ENCODE results near the gene APBA2. TPM values are rescaled to one million over a fixed set of nuclear protein-coding genes. Genes with fewer than 3 reads are reported as not detected.
"Not testable (repeated sequence)": the region's sequence is repeated elsewhere in the genome, so short reads cannot be mapped to it uniquely, and the experiment has no call there.

Gene APBA2
- total RNA-seq, 1 donor from 2014 or later, result 33.1 TPM

DNA sequence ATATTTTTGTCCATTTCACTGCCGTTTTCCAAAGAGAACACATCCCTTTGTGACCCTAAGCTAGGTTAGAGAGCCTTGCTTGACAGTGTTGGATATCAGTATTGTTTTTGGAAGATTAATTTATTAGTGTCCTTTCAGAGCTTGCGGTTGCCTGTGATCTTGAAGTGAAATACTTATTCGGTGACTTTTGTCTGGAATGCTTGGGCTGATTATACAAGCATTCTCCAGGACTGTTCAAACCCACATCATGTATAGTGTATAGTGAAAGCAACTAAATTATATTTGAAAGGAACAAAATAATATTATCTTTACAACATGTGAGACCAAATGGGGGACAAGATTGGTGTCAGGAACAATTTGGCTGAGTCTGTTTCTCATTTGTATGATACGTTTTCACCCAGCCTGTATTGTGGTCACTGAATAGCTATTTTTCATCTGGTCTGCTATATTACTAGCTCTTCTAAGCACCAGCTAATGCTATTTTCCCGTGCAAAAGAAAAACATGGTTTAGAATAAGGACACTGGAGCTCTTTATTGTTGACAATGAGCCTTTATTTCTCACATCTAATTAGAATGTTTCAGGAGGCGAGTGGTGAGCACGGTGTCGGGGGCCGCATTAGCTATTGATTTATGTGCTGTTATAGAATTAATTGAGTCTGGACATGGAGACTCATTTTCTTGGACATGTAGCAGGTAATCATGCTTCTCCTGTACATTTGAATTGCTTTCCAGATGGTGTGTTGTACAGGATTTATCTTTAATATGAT lies 158.1 kb downstream of the APBA2 start:
- no peak overlapping the region for H3K4me3 Mint-ChIP-seq

GRCh38 chr15:29044503-29044901 lies 158.7 kb downstream of the APBA2 start:
- Mint-ChIP-seq H3K27me3 (ENCODE audit: low read depth) (no peaks in the 10 kb centered on the region), H3K27ac (peak overlapping the region; percentile 59), H3K4me3 (no peak overlapping the region), H3K4me1 (peaks cover 35% of the 10 kb centered on the region), H3K36me3 (no peaks in the 10 kb centered on the region), H3K9me3 (peaks cover under 1% of the 10 kb centered on the region)
- no peak for DNase-seq (ENCODE audit: low spot score in 2 of 2, unreplicated experiment in 2 of 2)
- TF ChIP-seq, protein P1, sequence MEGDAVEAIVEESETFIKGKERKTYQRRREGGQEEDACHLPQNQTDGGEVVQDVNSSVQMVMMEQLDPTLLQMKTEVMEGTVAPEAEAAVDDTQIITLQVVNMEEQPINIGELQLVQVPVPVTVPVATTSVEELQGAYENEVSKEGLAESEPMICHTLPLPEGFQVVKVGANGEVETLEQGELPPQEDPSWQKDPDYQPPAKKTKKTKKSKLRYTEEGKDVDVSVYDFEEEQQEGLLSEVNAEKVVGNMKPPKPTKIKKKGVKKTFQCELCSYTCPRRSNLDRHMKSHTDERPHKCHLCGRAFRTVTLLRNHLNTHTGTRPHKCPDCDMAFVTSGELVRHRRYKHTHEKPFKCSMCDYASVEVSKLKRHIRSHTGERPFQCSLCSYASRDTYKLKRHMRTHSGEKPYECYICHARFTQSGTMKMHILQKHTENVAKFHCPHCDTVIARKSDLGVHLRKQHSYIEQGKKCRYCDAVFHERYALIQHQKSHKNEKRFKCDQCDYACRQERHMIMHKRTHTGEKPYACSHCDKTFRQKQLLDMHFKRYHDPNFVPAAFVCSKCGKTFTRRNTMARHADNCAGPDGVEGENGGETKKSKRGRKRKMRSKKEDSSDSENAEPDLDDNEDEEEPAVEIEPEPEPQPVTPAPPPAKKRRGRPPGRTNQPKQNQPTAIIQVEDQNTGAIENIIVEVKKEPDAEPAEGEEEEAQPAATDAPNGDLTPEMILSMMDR (IDR thresholded peaks at IDR 0.05; ENCODE audit: unreplicated experiment), result no peak

More for the DNA sequence above, 158.1 kb downstream of the APBA2 start:
- peaks cover 38% of the 10 kb centered on the region for H3K4me1 Mint-ChIP-seq
- peak overlapping the region; percentile 59 for H3K27ac Mint-ChIP-seq
- H3K36me3 Mint-ChIP-seq, result no peaks in the 10 kb centered on the region
- DNase-seq (ENCODE audit: low spot score in 2 of 2, unreplicated experiment in 2 of 2), result no peak
- H3K27me3 Mint-ChIP-seq (ENCODE audit: low read depth), result no peaks in the 10 kb centered on the region
- TF ChIP-seq, protein P1 (IDR thresholded peaks at IDR 0.05; ENCODE audit: unreplicated experiment), result no peak
- no peaks in the 10 kb centered on the region for H3K9me3 Mint-ChIP-seq

DNA sequence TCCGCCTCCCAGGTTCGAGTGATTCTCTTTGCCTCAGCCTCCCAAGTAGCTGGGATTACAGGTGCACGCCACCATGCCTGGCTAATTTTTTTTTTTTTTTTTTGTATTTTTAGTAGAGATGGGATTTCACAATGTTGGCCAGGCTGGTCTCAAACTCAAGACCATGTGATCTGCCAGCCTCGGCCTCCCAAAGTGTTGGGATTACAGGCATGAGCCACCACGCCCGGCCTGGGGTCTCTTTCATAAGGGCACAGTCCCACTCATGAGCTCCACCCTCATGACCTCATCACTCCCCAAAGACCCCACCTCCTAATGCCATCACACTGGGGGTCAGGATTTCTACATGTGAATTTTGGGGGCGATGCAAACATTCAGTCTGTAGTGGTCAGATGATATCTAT lies 159.4 kb downstream of the APBA2 start:
- not testable (repeated sequence) for DNase-seq (ENCODE audit: low spot score in 2 of 2, unreplicated experiment in 2 of 2); H3K36me3 Mint-ChIP-seq; H3K4me3 Mint-ChIP-seq; H3K9me3 Mint-ChIP-seq; H3K27ac Mint-ChIP-seq; H3K27me3 Mint-ChIP-seq (ENCODE audit: low read depth)
- H3K4me1 Mint-ChIP-seq, result peaks cover 28% of the 10 kb centered on the region

DNA sequence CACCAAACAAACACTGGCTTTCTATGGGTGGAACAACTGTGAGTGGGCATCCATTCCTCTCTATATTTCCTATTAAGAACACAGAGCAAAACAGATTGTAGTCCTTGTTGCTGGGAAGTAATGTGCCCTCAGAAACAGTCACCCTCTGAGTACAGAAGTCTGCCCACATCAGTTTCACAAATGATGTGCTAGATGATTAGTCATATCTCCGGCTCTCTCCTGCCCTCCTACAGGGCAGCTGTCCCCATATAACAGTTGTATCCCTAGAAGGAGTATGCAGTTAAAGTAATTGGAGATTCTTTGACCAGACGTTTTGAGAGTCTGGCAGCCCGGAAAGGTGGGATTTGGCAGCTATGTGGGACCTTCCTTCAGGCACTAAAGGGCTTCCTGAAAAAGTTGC lies 159.9 kb downstream of the APBA2 start:
- TF ChIP-seq, protein P1 (IDR thresholded peaks at IDR 0.05; ENCODE audit: unreplicated experiment), result no peak
- H3K27ac Mint-ChIP-seq, result no peak overlapping the region

DNA sequence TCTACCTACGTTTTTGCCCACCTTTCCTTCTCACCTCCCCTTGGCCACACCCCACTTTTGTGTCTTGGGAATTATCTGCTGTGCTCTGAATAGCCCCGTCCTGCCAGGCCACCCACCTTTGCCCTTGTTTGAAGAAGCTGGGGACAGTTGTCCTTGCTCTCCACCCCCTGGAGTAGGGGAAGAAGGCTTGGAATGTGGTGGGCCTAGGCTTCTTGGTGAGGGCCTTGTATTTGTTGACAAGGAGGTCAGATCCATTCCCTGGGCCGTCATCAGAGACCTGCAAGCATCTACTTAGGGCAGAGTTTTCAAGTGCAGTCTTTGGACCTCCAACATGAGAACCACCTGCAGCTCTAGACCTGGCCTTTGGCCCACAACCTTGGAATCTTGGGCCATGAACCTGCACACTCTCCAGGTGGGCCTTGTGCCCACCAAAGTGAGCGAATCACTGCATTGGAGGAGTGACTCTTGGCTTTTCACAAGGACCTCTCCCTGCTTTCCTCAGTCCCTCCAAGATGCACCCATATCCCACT lies 160.6 kb downstream of the APBA2 start:
- TF ChIP-seq, protein P1 (IDR thresholded peaks at IDR 0.05; ENCODE audit: unreplicated experiment), result no peak
- Mint-ChIP-seq H3K27me3 (ENCODE audit: low read depth) (no peaks in the 10 kb centered on the region), H3K27ac (no peak overlapping the region), H3K9me3 (peaks cover 5% of the 10 kb centered on the region), H3K36me3 (no peaks in the 10 kb centered on the region), H3K4me1 (peaks cover 25% of the 10 kb centered on the region), H3K4me3 (no peak overlapping the region)
- no peak for DNase-seq (ENCODE audit: low spot score in 2 of 2, unreplicated experiment in 2 of 2)

More for the DNA sequence above, 159.9 kb downstream of the APBA2 start:
- no peaks in the 10 kb centered on the region for H3K36me3 Mint-ChIP-seq
- H3K9me3 Mint-ChIP-seq, result peaks cover 5% of the 10 kb centered on the region
- H3K4me3 Mint-ChIP-seq, result no peak overlapping the region
- peaks cover 25% of the 10 kb centered on the region for H3K4me1 Mint-ChIP-seq
- no peak for DNase-seq (ENCODE audit: low spot score in 2 of 2, unreplicated experiment in 2 of 2)
- H3K27me3 Mint-ChIP-seq (ENCODE audit: low read depth), result no peaks in the 10 kb centered on the region

DNA sequence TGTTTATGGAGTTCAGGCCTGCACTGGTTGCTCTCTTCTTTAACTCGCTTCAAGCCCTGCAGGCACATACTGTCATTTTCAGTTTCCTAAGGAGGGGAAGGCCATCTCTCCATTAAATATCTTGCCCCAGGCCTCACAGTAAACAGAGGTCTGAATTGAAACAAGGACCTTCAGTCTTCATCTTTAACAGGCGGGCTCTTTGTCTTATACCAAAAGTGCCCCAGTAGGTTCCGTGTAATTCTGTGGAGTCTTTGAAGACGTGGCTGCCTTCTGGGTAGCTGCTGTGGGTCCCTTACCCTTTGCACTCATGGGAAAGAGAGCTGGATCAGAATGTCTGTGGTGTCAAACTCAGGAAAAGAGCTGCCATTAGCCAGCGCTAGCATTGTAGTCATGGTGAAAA lies 161.2 kb downstream of the APBA2 start:
- Mint-ChIP-seq H3K36me3 (no peaks in the 10 kb centered on the region), H3K9me3 (peaks cover 5% of the 10 kb centered on the region), H3K4me1 (peaks cover 25% of the 10 kb centered on the region), H3K27me3 (ENCODE audit: low read depth) (no peaks in the 10 kb centered on the region), H3K27ac (no peak overlapping the region), H3K4me3 (no peak overlapping the region)
- TF ChIP-seq, protein P1 (IDR thresholded peaks at IDR 0.05; ENCODE audit: unreplicated experiment), result no peak
- no peak for DNase-seq (ENCODE audit: low spot score in 2 of 2, unreplicated experiment in 2 of 2)
